HEK293 (cell line): ENCODE measurements around the gene SMIM17.

Experiments used
- CTCF ChIA-PET: fragments of 350-600 bp; formaldehyde crosslinking; extraction: SDS; loops from one replicate; lab custom pipeline; 2021; ENCODE audit warnings: antibody characterized with exemption; lab: Yijun Ruan, JAX
- POLR2A ChIA-PET: fragments of 300-600 bp; formaldehyde crosslinking; extraction: SDS; loops from one replicate; lab custom pipeline; 2020; ENCODE audit warnings: antibody characterized with exemption, inconsistent platforms; lab: Yijun Ruan, JAX
- H3K27ac ChIP-seq: fragments of 200-500 bp; sonication (Bioruptor generic); 2 replicates; pipeline ENCODE4 v1.5.1; 2014; ENCODE audit warnings: low read depth, low read length, control low read depth, inconsistent platforms; ENCODE audit errors: extremely low read depth
- H3K36me3 ChIP-seq, 2 experiments: fragments of 200-500 bp in 1 of 2; sonication (Bioruptor generic) in 1 of 2; 1 replicate in 1 of 2; 2 replicates in 1 of 2; pipeline ENCODE4 v1.5.1; 2014 to 2017; ENCODE audit warnings: inconsistent platforms in 2 of 2, low read length in 2 of 2; ENCODE audit not compliant: control insufficient read depth in 2 of 2, insufficient read depth in 1 of 2
- H3K4me1 ChIP-seq: fragments of 200-500 bp; sonication (Bioruptor generic); 2 replicates; pipeline ENCODE4 v1.5.1; 2014; ENCODE audit warnings: mild to moderate bottlenecking, low read length, inconsistent platforms; ENCODE audit not compliant: control insufficient read depth, insufficient read depth
- H3K4me3 ChIP-seq: 2 replicates; pipeline ENCODE4 v1.5.1; 2011; ENCODE audit warnings: low read depth, mild to moderate bottlenecking, control low read depth, low read length, moderate library complexity
- H3K9me3 ChIP-seq: fragments of 200-500 bp; sonication (Bioruptor generic); 2 replicates; pipeline ENCODE4 v1.5.1; 2014; ENCODE audit warnings: low read depth, low read length, inconsistent platforms; ENCODE audit not compliant: control insufficient read depth, insufficient read depth
- EGR2 ChIP-seq: fragments of 450-650 bp; formaldehyde crosslinking; IDR thresholded peaks from 2 replicates; pipeline ENCODE4 v1.5.1; 2016; ENCODE audit warnings: low read depth, missing biosample characterization, missing genetic modification characterization
- KLF9 ChIP-seq: fragments of 450-650 bp; formaldehyde crosslinking; IDR thresholded peaks from 2 replicates; pipeline ENCODE4 v1.5.1; 2016; ENCODE audit warnings: missing biosample characterization, missing genetic modification characterization, low read depth
- OSR2 ChIP-seq: fragments of 450-650 bp; formaldehyde crosslinking; IDR thresholded peaks from 2 replicates; pipeline ENCODE4 v1.5.1; 2016; ENCODE audit warnings: missing biosample characterization, missing genetic modification characterization
- OVOL3 ChIP-seq: fragments of 450-650 bp; formaldehyde crosslinking; IDR thresholded peaks from 2 replicates; pipeline ENCODE4 v1.5.1; 2016; ENCODE audit warnings: missing biosample characterization, missing genetic modification characterization
- SP2 ChIP-seq: fragments of 450-650 bp; formaldehyde crosslinking; IDR thresholded peaks from 2 replicates; pipeline ENCODE4 v1.5.1; 2016; ENCODE audit warnings: missing biosample characterization, missing genetic modification characterization
- TRIM28 ChIP-seq: IDR thresholded peaks from 2 replicates; pipeline ENCODE4 v1.6.1; 2011; ENCODE audit warnings: low read length, control low read depth, borderline replicate concordance
- YY1 ChIP-seq: fragments of 450-650 bp; formaldehyde crosslinking; IDR thresholded peaks from 2 replicates; pipeline ENCODE4 v1.5.1; 2018; ENCODE audit warnings: missing biosample characterization, missing genetic modification characterization
- ZBTB20 ChIP-seq: fragments of 450-650 bp; formaldehyde crosslinking; IDR thresholded peaks from 2 replicates; pipeline ENCODE4 v1.5.1; 2016; ENCODE audit warnings: missing biosample characterization, missing genetic modification characterization
- ZNF114 ChIP-seq: fragments of 450-650 bp; formaldehyde crosslinking; IDR thresholded peaks from 2 replicates; pipeline ENCODE4 v1.5.0; 2017; ENCODE audit warnings: missing biosample characterization, missing genetic modification characterization
- ZNF133 ChIP-seq: fragments of 450-650 bp; formaldehyde crosslinking; IDR thresholded peaks from 2 replicates; pipeline ENCODE4 v1.5.1; 2016; ENCODE audit warnings: missing biosample characterization, missing genetic modification characterization
- ZNF184 ChIP-seq: fragments of 450-650 bp; IDR thresholded peaks from 2 replicates; pipeline ENCODE4 v1.5.1; 2018; ENCODE audit warnings: missing biosample characterization, mild to moderate bottlenecking, missing genetic modification characterization
- ZNF19 ChIP-seq: fragments of 450-650 bp; formaldehyde crosslinking; IDR thresholded peaks from 2 replicates; pipeline ENCODE4; 2016; ENCODE audit warnings: missing biosample characterization, missing genetic modification characterization, low read depth
- ZNF2 ChIP-seq: fragments of 450-650 bp; formaldehyde crosslinking; IDR thresholded peaks from 2 replicates; pipeline ENCODE4 v1.5.1; 2016; ENCODE audit warnings: missing biosample characterization, missing genetic modification characterization
- ZNF239 ChIP-seq: fragments of 450-650 bp; formaldehyde crosslinking; IDR thresholded peaks from 2 replicates; pipeline ENCODE4 v1.5.1; 2016; ENCODE audit warnings: missing biosample characterization, missing genetic modification characterization
- ZNF248 ChIP-seq: fragments of 450-650 bp; formaldehyde crosslinking; IDR thresholded peaks from 2 replicates; pipeline ENCODE4 v1.5.1; 2017; ENCODE audit warnings: missing biosample characterization, missing genetic modification characterization
- ZNF501 ChIP-seq: fragments of 450-650 bp; formaldehyde crosslinking; IDR thresholded peaks from 2 replicates; pipeline ENCODE4 v1.5.1; 2016; ENCODE audit warnings: missing biosample characterization, missing genetic modification characterization
- ZNF600 ChIP-seq: fragments of 450-650 bp; formaldehyde crosslinking; IDR thresholded peaks from 2 replicates; pipeline ENCODE4 v1.5.1; 2016; ENCODE audit warnings: missing biosample characterization, missing genetic modification characterization
- ZNF76 ChIP-seq: fragments of 450-650 bp; formaldehyde crosslinking; IDR thresholded peaks from 2 replicates; pipeline ENCODE4; 2016; ENCODE audit warnings: low read depth, missing biosample characterization, missing genetic modification characterization, borderline replicate concordance
- TF ChIP-seq, protein P1 (sequence below): fragments of 450-650 bp; formaldehyde crosslinking; IDR thresholded peaks from 2 replicates; pipeline ENCODE4 v1.5.1; 2017; ENCODE audit warnings: missing biosample characterization, mild to moderate bottlenecking, missing genetic modification characterization, moderate library complexity
- TF ChIP-seq, protein P2 (sequence below): fragments of 450-650 bp; formaldehyde crosslinking; IDR thresholded peaks from 2 replicates; pipeline ENCODE4 v1.5.1; 2016; ENCODE audit warnings: missing biosample characterization, missing genetic modification characterization
- TF ChIP-seq, protein P3 (sequence below): fragments of 450-650 bp; formaldehyde crosslinking; conservative IDR thresholded peaks from 2 replicates; pipeline ENCODE4 v1.5.1; 2016; ENCODE audit warnings: low read depth, missing biosample characterization, missing genetic modification characterization
- TF ChIP-seq, protein P4 (sequence below): fragments of 450-650 bp; IDR thresholded peaks from 2 replicates; pipeline ENCODE4 v1.5.1; 2018; ENCODE audit warnings: missing biosample characterization, mild to moderate bottlenecking, missing genetic modification characterization

Gene SMIM17

DNA sequence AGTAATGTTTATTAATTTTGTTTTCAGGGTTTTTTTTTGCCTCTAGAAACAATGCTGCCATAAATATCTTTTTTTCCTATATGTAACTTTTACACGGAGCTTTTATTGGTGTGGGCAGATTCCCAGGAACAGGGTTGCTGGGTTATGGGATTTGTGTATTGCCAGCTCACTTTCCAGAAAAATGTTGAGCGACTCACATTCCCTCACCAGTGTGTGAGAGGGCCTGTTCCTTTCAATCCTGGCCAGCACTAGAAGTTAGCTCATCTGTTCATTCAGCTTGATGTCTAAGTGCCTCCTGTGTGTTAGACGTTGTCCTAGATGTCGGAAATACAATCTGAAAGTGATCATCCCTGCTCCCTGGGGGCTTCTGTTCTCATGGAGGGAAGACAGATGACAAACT, 45.3 kb upstream of the SMIM17 start (continued):
- TF ChIP-seq, protein P1, sequence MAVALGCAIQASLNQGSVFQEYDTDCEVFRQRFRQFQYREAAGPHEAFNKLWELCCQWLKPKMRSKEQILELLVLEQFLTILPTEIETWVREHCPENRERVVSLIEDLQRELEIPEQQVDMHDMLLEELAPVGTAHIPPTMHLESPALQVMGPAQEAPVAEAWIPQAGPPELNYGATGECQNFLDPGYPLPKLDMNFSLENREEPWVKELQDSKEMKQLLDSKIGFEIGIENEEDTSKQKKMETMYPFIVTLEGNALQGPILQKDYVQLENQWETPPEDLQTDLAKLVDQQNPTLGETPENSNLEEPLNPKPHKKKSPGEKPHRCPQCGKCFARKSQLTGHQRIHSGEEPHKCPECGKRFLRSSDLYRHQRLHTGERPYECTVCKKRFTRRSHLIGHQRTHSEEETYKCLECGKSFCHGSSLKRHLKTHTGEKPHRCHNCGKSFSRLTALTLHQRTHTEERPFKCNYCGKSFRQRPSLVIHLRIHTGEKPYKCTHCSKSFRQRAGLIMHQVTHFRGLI (tag by site-specific recombination): no peak
- TF ChIP-seq OVOL3 (tag by site-specific recombination) (no peak), ZNF76 (tag by site-specific recombination) (no peak), ZNF184 (tag by site-specific recombination) (no peak)
- TF ChIP-seq, protein P2, sequence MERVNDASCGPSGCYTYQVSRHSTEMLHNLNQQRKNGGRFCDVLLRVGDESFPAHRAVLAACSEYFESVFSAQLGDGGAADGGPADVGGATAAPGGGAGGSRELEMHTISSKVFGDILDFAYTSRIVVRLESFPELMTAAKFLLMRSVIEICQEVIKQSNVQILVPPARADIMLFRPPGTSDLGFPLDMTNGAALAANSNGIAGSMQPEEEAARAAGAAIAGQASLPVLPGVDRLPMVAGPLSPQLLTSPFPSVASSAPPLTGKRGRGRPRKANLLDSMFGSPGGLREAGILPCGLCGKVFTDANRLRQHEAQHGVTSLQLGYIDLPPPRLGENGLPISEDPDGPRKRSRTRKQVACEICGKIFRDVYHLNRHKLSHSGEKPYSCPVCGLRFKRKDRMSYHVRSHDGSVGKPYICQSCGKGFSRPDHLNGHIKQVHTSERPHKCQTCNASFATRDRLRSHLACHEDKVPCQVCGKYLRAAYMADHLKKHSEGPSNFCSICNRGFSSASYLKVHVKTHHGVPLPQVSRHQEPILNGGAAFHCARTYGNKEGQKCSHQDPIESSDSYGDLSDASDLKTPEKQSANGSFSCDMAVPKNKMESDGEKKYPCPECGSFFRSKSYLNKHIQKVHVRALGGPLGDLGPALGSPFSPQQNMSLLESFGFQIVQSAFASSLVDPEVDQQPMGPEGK (tag by site-specific recombination): no peak
- TF ChIP-seq, protein P3, sequence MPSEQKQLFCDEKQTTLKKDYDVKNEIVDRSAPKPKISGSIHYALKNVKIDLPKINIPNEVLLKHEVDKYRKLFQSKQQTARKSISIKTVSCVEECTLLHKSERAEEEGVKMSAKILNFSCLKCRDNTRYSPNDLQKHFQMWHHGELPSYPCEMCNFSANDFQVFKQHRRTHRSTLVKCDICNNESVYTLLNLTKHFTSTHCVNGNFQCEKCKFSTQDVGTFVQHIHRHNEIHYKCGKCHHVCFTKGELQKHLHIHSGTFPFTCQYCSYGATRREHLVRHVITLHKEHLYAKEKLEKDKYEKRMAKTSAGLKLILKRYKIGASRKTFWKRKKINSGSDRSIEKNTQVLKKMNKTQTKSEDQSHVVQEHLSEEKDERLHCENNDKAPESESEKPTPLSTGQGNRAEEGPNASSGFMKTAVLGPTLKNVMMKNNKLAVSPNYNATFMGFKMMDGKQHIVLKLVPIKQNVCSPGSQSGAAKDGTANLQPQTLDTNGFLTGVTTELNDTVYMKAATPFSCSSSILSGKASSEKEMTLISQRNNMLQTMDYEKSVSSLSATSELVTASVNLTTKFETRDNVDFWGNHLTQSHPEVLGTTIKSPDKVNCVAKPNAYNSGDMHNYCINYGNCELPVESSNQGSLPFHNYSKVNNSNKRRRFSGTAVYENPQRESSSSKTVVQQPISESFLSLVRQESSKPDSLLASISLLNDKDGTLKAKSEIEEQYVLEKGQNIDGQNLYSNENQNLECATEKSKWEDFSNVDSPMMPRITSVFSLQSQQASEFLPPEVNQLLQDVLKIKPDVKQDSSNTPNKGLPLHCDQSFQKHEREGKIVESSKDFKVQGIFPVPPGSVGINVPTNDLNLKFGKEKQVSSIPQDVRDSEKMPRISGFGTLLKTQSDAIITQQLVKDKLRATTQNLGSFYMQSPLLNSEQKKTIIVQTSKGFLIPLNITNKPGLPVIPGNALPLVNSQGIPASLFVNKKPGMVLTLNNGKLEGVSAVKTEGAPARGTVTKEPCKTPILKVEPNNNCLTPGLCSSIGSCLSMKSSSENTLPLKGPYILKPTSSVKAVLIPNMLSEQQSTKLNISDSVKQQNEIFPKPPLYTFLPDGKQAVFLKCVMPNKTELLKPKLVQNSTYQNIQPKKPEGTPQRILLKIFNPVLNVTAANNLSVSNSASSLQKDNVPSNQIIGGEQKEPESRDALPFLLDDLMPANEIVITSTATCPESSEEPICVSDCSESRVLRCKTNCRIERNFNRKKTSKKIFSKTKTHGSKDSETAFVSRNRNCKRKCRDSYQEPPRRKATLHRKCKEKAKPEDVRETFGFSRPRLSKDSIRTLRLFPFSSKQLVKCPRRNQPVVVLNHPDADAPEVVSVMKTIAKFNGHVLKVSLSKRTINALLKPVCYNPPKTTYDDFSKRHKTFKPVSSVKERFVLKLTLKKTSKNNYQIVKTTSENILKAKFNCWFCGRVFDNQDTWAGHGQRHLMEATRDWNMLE (tag by site-specific recombination): no peak

DNA sequence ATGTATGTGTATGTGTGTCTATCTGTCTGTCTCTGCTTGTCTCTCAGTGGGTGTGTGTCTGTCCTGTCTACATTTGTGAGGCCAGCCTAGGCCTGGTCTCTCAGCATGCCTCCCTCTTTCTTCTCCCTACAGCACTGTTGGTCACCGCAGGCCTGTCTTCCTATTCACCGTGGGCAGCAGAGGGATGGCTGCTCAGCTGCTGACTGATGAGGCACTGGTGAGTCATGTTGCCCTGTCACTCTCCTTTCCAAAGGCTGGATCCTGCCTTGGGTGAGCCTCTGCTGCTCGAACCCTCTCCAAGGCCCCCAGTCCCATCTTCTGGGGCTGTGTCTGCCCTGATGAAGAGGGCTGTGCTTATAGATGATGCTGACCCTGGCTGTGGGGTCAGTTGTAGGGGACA, 41.6 kb upstream of the SMIM17 start:
- no peaks in the 10 kb centered on the region for H3K4me1 ChIP-seq
- peaks cover 27 to 50% of the 10 kb centered on the region in 2 experiments for H3K36me3 ChIP-seq
- TF ChIP-seq ZNF239 (tag by site-specific recombination) (no peak), ZNF114 (tag by site-specific recombination) (no peak), OSR2 (no peak), KLF9 (tag by site-specific recombination) (no peak), YY1 (tag by site-specific recombination) (no peak), EGR2 (tag by site-specific recombination) (no peak), ZNF133 (tag by site-specific recombination) (no peak), TRIM28 (no peak), ZNF184 (tag by site-specific recombination) (no peak), ZNF2 (no peak), ZBTB20 (tag by site-specific recombination) (no peak), SP2 (no peak), ZNF19 (tag by site-specific recombination) (no peak), ZNF248 (tag by site-specific recombination) (no peak), ZNF501 (no peak), ZNF600 (no peak)
- TF ChIP-seq, protein P4, sequence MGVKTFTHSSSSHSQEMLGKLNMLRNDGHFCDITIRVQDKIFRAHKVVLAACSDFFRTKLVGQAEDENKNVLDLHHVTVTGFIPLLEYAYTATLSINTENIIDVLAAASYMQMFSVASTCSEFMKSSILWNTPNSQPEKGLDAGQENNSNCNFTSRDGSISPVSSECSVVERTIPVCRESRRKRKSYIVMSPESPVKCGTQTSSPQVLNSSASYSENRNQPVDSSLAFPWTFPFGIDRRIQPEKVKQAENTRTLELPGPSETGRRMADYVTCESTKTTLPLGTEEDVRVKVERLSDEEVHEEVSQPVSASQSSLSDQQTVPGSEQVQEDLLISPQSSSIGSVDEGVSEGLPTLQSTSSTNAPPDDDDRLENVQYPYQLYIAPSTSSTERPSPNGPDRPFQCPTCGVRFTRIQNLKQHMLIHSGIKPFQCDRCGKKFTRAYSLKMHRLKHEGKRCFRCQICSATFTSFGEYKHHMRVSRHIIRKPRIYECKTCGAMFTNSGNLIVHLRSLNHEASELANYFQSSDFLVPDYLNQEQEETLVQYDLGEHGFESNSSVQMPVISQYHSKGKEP (tag by site-specific recombination): no peak
- no peak overlapping the region for H3K4me3 ChIP-seq
- ChIA-PET CTCF (no interaction called here), POLR2A (no interaction called here)
- H3K27ac ChIP-seq: no peak overlapping the region
- H3K9me3 ChIP-seq: peaks cover 17% of the 10 kb centered on the region
